Heart left ventricle (tissue), 13 donors: ENCODE measurements around the gene IRAG1.

Source experiments
- POLR2A ChIP-seq, 2 donors: fragments of 450-650 bp; IDR thresholded peaks; one replicate each; pipeline ENCODE4 v1.6.1; 2017; ENCODE audit warnings: antibody characterized with exemption in 2 of 2, mild to moderate bottlenecking in 2 of 2, moderate library complexity in 2 of 2
- TF ChIP-seq, protein P1 (sequence below), 12 donors: fragments of 200-600 bp; sonication (generic) in 4 of 12; IDR thresholded peaks; one replicate each; pipeline versions ENCODE4 v1.5.0 to v1.8.0; 2018 to 2022; ENCODE audit warnings: antibody characterized with exemption in 12 of 12, mild to moderate bottlenecking in 5 of 12
- donor health status: ischemic (EF 13 %, LVEDD 7.1; RV severe dilation, severe dysfunction).
- donor health status: DM: no; HTN: yes; CAD: no.
- donor health status: DM: no; HTN: no; CAD: no.
- donor health status: ischemic (EF 25% LVEDD 6.9; RV normal size, moderate dysfunction).
- donor health status: ischemic (EF 25% LVEDD 5.7; RV mildly dilated, moderate dysfunction).
- donor health status: ischemic (EF 35%, LVEDD 5.7; RV mildly dilated, moderate dysfunction).
- donor health status: nonischemic (EF 11% LVEDD 7.7; RV severe dilation, severe dysfunction).
- donor health status: DM: yes; HTN: yes; CAD: no.
- donor health status: PGD.
- donor health status: ischemic (EF 29% LVEDD 5.4; RV normal size, mild dysfunction).
- donor health status: nonischemic (EF 23%, LVEDD 6.1; RV moderate dilation, normal function).

GRCh38 chr11:10663990-10664389, 29.6 kb downstream of the IRAG1 start:
- no peak for TF ChIP-seq POLR2A (IDR thresholded peaks at IDR 0.05)
- TF ChIP-seq, protein P1, sequence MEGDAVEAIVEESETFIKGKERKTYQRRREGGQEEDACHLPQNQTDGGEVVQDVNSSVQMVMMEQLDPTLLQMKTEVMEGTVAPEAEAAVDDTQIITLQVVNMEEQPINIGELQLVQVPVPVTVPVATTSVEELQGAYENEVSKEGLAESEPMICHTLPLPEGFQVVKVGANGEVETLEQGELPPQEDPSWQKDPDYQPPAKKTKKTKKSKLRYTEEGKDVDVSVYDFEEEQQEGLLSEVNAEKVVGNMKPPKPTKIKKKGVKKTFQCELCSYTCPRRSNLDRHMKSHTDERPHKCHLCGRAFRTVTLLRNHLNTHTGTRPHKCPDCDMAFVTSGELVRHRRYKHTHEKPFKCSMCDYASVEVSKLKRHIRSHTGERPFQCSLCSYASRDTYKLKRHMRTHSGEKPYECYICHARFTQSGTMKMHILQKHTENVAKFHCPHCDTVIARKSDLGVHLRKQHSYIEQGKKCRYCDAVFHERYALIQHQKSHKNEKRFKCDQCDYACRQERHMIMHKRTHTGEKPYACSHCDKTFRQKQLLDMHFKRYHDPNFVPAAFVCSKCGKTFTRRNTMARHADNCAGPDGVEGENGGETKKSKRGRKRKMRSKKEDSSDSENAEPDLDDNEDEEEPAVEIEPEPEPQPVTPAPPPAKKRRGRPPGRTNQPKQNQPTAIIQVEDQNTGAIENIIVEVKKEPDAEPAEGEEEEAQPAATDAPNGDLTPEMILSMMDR (IDR thresholded peaks at IDR 0.05), result no peak
